HepG2 (cell line): Measurements from ENCODE around the gene SPTBN2.

Experiments
- ATF7-NPFF ChIP-seq: sonication (generic); formaldehyde crosslinking; IDR thresholded peaks from 2 replicates; pipeline ENCODE4 v1.8.1; 2023; ENCODE audit warnings: mild to moderate bottlenecking, low read depth, missing genetic modification reagents, moderate library complexity
- CTCF ChIP-seq: sonication (generic); formaldehyde crosslinking; IDR thresholded peaks from 2 replicates; pipeline ENCODE4 v1.5.0; 2020; ENCODE audit warnings: mild to moderate bottlenecking, missing genetic modification reagents, moderate library complexity
- ELF3 ChIP-seq: IDR thresholded peaks from 2 replicates; pipeline ENCODE4 v1.6.1; 2016; ENCODE audit warnings: missing genetic modification reagents, missing compliant biosample characterization

GRCh38 chr11:66659763-66660162, 69.3 kb downstream of the SPTBN2 start:
- TF ChIP-seq ELF3 (CRISPR knock-in tag) (no peak), ATF7-NPFF (CRISPR knock-in tag) (no peak), CTCF (CRISPR knock-in tag) (no peak)
